ENCODE measurements around the gene COQ8A.

The COQ8A gene

GRCh38 chr1:226974544-226975258, 34.6 kb downstream of the COQ8A start:
- DNase-seq (ENCODE audit: low spot score) = no peak

DNA sequence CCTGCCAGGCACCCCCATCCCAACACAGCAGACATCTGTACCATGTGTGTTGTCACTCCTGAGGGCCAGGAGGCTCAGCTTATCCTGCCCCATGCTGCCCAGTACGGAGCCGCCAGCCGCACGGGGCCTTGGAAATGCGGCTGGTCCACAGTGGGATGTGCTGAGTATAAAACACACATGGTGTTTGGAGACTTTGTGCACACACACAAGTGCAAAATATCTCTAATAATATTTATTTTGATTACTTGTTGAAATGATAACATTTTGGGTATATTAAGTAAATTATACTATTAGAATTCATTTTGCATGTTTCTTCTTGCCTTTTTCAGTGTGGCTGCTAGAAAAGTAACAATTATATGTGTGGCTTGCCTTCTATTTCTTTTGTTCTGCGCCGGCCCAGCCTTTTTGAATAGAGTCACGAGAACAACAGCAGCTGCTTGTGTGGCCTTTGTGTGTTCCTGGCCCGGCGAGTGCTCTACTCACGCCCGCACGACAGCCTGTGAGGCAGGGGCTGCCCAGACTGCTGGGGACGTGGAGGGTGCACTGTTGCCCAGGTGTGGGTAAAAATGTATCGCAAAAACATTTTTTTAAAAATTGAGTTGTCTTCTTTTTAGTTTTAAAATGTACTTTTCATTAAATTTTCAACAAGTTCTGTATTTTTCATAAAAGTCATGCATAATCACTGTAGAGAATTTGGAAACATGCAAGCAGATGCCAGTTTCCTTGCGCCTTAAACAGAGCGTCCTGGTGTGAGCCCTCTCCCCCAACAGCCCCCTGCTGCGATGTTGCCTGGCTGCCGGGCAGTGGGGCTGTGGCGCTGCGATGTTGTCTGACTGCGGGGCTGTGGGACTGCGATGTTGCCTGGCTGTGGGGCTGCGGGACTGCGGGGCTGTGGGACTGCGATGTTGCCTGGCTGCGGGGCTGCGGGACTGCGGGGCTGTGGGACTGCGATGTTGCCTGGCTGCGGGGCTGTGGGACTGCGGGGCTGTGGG, 35.5 kb downstream of the COQ8A start:
- no peak for DNase-seq (ENCODE audit: low spot score)

- no peak for DNase-seq (ENCODE audit: low spot score)
Observed at GRCh38 chr1:226976276-226976977, 36.3 kb downstream of the COQ8A start.

DNA sequence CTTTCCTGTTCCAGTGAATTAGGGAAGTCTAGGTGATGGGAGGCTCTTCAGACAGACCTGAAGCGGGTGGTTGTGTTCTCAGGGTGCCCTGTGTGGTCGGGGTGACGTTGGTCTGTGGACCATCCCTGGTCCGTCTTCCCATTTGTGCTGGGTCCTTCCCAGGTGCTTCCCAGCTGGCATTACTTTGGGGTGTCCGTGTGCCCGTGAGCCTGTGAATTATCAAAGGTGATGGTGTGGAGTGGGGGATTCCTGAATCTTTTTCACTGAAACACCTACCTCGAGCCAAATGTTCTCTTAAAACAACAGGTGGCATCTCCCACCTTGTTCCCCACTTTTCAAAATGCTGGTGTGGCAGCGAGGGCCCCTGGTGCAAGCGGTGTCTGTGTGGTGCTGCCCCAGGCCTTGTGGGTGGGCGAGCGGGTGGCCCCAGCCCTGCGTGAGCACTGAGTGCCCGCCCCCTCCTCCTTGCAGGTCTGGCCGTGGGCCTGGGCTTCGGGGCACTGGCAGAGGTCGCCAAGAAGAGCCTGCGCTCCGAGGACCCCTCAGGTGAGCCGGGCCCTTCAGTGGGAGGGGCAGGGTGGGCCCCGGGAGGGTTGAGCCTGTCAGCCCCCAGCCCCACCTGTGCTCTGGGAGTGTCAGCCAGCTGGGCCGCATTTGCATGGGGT, 37.0 kb downstream of the COQ8A start:
- no peak for DNase-seq (ENCODE audit: low spot score)

DNA sequence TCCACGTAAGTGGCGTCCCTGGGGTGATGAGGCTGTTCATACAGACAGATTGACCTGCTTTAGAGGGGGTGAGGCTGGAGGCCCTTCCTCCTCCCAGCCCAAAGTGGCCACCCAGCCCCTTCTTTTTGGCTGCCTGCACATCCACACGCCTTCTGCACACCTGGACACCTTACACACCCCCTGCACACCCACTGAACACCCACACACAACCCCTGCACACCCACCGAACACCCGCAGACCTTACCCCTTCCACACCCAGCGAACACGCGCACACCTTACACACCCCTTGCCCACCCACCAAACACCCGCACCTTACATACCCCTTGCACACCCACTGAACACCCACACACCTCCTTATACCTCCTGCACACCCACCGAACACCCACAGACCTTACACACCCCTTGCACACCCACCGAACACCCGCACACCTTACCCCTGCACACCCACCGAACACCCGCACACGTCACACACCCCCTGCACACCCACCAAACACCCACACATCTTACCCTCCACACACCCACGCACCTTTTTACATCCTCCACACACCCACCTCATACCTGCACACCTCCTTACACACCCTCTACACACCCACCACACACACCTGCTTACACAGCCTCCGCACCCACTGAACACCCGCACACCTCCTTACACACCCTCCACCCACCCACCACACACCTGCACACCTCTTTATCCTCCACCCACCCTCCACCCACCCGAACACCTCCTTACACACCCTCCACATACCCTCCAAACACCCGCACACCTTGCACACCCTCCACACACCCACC, 37.7 kb downstream of the COQ8A start:
- no peak for DNase-seq (ENCODE audit: low spot score)

DNA sequence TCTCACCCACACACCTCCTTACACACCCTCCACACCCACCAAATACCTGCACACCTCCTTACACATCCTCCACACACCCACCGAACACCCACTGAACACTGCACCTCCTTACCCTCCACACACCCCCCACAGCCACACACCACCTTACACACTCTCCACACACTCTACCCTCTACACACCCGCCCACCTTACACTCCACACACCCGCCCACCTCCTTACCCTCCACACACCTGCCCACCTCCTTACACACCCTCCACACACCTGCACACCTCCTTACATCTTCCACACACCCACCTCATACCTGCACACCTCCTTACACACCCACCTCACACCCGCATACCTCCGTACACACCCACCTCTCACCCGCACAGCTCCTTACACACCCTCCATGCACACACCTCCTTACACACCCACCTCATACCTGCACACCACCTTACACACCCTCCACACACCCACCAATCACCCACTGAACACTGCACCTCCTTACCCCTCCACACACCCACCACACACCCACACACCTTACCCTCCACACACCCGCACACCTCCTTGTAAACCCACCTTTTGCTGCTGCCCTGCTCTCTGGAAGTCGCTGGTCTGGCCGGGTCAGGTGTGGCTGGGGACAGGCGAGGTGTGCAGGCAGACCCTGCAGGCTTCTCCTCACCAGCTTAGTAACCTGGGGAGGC, 38.5 kb downstream of the COQ8A start:
- no peak for DNase-seq (ENCODE audit: low spot score)

DNA sequence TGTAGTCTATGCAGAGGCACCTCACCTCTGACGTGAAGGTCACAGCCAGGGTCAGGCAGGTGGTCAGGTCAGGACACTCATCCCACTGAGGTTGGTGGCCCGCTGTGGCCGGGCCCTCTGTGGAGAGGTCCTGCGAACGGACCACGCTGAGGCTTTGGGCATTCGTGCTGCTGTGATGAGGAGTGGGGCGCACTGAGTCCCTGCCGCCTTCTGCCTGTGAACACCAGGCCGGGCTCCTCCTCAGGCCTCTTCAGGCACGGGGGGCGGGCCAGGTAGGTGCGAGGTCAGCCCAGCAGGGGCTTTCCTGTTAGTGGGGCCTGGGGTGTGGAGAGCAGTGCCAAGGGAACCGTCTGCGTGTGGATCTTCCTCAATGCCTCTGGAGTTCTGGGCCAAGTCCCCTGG, 39.0 kb downstream of the COQ8A start:
- DNase-seq (ENCODE audit: low spot score) = no peak

DNA sequence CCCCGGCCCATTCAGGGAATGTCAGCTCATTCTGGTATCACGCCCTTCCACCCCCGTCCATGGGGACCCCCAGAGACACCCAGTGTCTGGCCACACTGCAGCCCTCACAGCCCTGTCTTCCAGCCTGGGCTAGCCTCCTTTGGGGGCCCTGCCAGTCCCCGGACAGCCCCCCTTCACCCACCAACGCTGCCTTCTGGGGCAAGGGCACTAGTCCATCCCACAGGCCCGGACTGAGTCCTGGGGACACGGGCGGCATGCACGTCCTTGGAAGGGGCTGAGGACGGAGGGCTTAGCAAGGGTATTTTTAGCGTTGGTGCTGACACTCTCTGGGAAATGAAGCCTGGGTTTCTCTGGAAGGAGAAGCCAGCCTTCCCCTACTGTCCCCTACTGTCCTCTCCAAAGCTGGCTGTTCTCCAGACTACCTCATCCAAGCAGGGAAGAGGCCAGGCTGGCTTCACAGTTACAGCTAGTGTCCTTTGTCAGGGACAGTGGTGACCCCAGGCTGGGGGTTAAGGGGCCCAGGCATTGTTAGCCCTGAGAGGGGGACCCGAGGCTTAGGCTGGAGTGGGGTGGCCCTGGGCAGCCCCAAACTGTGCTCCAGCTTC, 39.5 kb downstream of the COQ8A start:
- no peak for DNase-seq (ENCODE audit: low spot score)

- no peak for DNase-seq (ENCODE audit: low spot score)
Observed at GRCh38 chr1:226980122-226980560, 40.0 kb downstream of the COQ8A start.

DNA sequence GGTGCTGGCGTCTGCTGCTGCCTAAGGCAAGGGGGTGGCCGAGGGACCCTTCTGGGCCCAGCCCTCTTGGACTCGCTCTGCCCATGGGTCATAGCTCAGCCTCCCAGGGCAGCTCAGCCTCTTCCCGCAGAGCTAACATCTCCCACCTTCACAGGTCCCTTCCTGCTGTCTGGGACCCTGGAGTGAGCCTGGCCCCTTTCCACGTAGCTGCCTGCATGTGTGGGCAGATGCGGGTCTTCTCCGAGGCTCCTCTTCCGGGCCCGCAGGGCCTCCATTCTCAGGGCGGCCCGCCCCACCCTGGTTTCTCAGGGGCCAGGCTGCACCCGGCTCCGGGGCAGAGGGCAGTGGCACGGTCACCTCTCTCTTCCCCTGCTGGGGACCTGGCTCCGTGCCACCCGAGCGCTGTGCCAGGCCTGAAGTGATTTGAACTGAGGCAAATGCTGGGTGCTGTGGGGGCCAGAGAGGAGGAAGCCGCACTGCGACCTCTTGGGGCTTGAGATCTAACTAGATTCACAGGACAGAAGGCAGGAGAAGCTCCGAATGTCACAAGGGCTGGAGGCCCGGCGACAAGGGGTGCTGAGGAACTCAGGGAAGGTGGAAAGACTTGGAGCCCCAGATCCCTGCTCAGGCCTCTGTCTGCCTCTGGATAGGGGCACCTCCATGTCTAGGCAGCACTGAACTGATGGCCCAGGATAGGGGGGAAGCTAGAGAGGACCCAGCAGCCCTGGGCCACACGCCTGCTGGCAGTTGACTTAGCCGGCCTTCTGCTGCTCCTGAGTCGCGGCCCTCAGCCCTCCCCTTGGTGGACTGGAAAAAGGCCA, 40.7 kb downstream of the COQ8A start:
- DNase-seq (ENCODE audit: low spot score) = no peak

DNA sequence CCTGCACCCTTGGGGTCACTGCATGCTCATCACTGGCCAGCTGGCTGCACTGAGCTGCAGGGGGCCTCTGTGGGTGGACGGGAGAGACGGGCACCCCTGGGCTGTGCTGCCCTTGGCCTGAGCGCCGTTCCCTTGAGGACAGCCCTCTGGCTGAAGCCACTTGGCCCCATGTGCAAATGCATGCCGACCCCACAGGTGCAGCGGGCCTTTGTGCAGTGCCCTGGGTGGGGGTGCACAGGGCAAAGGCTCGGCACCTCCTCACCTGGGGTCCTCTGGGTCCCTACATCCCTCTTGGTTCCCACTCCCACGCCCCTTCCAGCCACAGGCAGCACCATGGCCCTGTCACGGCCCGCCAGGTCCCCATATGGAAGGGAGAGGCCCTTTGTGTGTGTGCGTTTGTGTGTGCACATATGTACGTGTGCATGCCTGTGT, 41.3 kb downstream of the COQ8A start:
- no peak for DNase-seq (ENCODE audit: low spot score)

DNA sequence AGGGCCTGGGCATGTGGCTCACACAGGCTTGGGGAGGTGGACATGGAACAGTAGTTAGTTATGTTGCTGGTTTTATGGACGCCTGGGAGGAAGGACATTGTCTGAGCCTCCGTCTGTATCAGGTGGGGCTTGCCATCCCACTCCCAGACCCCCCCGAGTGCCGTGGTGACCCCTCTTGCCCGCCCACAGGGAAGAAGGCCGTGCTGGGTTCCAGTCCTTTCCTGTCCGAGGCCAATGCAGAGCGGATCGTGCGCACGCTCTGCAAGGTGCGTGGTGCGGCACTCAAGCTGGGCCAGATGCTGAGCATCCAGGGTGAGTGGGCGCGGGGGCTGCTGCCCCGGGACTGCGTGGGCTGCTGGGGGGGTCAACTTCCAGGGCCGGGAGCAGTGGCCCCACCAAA, 41.7 kb downstream of the COQ8A start:
- no peak for DNase-seq (ENCODE audit: low spot score)

DNA sequence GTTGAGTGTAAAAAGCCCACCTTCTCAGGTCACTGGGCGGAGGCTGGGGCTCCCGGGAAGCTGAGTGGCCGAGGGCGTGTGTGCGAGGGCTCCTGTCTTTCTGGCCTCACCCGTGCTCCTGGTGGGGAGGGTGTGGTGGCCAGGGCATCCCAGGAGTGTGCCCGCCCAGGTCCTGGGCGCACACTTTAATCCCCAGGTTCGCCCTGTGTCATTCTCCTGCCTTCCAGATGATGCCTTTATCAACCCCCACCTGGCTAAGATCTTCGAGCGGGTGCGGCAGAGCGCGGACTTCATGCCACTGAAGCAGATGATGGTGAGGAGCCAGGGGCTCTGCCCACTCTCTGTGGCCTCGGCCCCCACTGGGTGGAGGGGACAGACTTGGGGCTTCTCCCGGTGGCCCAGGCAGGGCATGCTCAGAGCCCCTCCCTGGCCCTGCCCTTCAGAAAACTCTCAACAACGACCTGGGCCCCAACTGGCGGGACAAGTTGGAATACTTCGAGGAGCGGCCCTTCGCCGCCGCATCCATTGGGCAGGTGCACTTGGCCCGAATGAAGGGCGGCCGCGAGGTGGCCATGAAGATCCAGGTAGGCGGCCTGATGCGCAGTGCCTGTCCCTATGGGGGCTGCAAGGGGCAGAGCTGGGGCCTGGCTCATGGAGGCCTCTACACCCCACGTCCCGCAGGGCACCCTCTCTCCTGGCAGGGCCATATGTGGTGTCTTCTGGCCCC, 42.5 kb downstream of the COQ8A start:
- no peak for DNase-seq (ENCODE audit: low spot score)

GRCh38 chr1:226983247-226983991, 43.3 kb downstream of the COQ8A start:
- DNase-seq (ENCODE audit: low spot score) = no peak

- DNase-seq (ENCODE audit: low spot score) = no peak
Observed at GRCh38 chr1:226983992-226984364, 43.9 kb downstream of the COQ8A start.

- DNase-seq (ENCODE audit: low spot score) = no peak
Observed at GRCh38 chr1:226984521-226985238, 44.6 kb downstream of the COQ8A start.

GRCh38 chr1:226985239-226985838, 45.2 kb downstream of the COQ8A start:
- DNase-seq (ENCODE audit: low spot score) = no peak

Measured in GM03348 (cell line).